Activated effector memory CD4-positive, alpha-beta T cell treated with anti-CD3 and anti-CD28 coated beads, Interleukin-2, amount 50 U/mL, for 16 hours (primary cell): ENCODE measurements around the gene ASB15.
"Not testable (repeated sequence)": the region's sequence is repeated elsewhere in the genome, so short reads cannot be mapped to it uniquely, and the experiment has no call there.

ENCODE experiments used
- DNase-seq: peaks from one replicate; pipeline ENCODE4 v3.0.0-alpha.2; 2020

Gene ASB15

DNA sequence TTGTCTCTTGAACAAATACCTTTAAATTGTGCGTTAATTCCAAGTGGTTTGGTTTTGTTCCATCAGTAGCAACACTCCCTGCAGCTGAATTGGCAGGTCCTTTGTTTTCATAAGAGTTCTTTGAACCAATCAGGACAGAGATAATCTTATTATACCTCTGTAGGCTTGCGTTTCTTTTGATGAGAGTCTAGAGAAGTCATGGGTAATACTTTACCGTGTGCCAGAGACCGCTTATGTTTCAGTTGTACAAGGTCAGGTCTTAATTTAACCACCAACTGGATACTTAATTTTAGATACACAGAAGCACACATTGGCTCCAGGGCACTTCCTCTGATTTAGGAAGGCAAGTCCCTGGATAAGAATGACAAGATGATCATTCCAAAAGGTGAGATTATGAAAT lies at the start of gene ASB15:
TSS of gene ASB15 (plus strand) at position 292 of the 400 bp plus-strand sequence. CDS start 12,682 bp downstream, outside the sequence.
- DNase-seq: no peak

DNA sequence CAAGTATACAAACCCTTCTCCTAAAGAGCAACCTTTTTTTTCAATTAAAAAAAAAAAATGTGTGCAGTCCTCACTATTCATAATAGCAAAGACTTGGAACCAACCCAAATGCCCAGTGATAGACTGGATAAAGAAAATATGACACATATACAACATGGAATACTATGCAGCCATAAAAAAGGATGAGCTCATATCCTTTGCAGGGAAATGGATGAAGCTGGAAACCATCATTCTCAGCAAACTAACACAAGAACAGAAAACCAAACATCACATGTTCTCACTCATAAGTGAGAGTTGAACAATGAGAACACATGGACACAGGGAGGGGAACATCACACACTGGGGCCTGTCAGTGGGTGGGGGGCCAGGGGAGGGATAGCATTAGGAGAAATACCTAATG lies 49.5 kb upstream of the ASB15 start:
- DNase-seq: not testable (repeated sequence)

DNA sequence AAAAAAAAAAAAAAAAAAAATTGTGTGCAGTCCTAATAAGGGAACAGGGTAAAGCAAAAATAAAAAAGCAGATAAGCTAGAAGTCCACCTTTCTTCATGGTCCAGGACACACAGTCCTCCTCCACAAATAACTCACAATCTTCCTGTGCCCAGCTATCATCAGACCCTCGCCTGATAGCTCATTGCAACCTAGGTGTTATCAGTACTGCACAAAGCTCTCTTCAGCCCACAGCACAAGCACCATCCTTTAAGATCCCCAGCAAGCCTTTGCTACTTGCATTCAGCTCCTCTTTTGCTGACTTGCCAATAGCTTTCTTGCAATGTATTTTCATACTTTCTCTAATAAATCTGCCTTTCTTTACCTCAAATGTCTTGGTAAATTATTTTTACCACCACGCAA lies 49.0 kb upstream of the ASB15 start:
- no peak for DNase-seq

DNA sequence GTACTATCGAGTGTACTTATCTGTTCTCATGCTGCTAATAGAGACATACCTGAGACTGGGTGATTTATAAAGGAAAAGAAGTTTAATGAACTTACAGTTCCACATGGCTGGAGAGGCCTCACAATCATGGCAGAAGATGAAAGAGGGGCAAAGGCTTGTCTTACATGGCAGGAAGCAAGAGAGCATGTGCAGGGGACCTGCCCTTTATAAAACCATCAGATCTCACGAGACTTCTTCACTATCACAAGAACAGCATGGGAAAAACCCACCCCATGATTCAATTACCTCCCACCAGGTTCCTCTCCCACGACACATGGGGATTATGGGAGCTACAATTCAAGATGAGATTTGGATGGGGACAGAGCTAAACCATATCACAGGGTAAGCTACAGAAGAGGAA lies 48.5 kb upstream of the ASB15 start:
- no peak for DNase-seq

DNA sequence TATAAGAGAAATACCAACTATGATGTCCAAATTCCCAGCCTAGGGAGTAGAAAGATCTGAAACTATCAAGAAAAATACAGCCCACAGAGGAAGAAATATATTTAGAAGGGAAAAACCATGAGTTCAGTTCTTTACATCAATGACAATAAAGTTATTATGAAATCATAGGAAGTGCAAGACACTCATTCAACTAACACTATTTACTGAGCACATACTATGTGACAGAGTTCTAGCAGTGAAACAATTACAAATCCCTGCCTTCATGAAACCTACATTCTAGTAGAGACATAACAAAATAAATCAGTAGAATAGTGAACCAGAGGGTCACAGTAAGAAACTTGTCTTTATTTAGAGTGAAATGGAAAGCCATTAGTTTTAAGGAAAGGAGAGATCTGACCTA lies 46.1 kb upstream of the ASB15 start:
- no peak for DNase-seq

DNA sequence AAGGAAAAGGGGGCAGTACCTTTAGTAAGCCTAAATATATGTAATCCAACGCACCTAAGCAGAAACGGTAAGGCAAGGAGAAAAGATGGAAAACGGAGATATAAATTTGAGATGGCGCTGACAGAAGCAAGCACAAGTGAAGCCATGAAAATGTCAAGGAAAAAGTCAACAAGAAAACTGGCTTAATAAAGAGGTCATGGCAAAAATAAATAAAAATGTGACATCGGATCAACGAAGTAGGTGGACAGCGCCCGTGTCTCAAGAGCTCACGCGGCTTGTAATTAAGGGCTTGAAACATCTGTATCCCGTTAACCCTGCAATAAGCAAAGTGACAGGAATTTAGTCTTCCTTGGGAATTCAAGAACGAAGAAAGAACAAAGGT lies 44.6 kb upstream of the ASB15 start:
- no peak for DNase-seq

DNA sequence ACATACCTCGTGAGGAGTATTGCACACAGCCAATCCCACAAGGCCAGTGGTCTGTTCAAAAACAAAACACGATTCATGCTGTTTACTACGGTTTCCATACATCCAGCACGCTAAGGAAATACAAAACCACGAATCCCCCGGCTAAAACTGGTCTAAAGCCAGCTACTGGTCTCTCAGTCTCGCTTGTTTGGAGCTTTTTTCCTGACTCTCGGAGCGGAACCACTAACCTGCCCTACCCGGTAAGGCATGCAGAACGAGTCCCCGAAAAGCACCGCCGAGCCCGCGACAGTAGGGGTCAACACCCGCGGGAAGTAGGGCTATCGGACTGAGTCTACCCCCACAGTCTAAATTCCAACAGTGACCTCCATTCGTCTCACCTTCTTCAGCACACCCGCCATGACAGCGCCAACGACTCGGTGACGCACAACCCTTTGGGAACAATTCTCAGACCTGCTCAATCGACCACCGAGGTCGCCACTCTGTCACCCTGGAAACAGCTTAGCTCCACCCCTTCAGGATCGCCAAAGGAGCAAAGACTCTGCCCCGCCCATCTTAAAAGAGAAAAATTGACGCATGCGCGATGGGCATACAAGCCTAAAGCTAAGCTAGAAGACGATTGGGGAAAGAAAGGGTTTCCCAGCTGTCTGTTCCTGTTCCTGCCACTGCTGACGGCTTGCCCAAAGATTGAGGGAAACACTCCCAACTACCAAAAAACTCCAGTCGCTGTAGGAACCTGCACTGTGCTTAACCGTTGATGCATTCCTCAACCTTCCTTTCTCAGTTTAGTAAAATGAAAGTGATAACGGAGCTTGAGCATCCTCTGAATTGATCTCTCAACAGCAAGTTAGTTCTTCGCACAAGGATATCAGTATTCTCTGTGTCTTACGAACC lies 44.0 kb upstream of the ASB15 start, which contains the start of gene NDUFA5:
TSS of gene NDUFA5 (minus strand) at position 421 of the 891 bp plus-strand sequence. CDS start at position 398, 23 bp downstream.
- DNase-seq: peak; percentile 98

DNA sequence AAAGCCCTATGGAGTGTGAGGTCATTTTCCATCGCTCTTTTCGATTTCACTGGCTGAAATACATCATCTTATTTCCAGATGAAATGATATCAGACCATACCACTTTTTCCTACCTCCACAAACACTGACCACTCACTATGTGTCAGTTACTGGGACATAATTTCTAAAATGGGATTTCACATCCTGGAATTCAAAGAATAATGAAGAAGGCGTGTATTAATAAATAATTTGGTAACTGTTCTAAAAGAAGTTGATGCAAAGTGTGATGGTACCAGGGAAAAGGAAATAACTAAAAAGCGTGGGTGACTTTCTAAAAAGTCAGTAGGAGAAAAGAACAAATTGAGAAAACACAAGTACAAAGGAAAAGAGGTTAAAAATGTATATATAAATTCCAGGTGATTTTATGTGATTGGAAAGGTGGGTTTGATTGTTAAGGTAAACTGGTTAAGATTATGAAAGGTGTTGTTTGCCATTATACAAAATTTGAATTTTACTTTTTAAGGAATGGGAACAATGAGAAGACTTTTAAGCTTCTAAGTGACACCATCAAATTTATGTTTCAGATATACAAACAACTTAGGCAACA lies 43.2 kb upstream of the ASB15 start:
- DNase-seq: no peak

DNA sequence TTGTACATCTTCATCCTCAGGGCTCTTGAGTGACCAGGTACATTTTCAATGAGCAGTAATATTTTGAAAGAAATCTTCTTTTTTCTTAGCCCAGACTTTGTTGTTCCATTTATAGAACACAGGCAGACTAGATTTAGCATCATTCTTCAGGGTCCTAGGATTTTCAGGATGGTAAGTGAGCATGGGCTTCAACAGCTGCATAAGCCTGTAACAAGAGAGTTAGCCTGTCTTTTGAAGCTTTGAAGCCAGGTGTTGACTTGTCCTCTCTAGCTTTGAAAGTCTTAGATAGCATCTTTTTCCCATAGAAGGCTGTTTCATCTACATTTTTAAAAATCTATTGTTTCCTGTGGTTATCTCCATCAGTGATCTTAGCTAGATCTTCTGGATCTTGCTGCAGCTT lies 39.5 kb upstream of the ASB15 start:
- DNase-seq: no peak

DNA sequence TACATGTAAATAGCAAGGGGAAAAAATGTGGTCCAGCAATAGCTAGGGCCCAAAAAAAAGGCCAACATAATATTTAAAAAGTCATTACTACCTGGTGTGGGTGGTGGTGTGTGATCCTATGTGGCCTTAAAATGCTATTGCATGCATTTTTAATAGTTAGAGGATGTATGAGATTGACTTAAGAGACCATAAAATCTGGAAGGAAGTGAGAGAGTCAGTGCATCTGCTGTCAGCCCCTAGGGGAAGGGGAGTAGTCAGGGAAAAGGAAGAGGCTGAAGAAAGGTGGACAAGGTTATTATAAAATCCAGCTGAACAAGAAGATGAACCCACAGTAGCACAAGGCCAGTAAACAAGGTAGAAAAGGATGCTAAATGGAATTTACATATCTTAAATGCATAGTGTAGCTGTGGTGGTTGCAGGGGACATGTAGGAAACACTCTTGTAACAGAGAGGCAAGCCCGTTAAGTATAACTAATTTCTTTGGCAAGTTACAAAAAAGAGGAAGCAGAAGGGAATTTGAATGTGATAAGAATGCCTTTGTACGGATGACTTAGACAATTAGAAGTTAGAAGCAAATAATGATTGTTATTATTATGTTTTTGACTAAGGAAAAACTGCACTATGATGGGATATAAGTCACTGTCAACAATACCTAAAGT lies 32.1 kb upstream of the ASB15 start:
- no peak for DNase-seq

DNA sequence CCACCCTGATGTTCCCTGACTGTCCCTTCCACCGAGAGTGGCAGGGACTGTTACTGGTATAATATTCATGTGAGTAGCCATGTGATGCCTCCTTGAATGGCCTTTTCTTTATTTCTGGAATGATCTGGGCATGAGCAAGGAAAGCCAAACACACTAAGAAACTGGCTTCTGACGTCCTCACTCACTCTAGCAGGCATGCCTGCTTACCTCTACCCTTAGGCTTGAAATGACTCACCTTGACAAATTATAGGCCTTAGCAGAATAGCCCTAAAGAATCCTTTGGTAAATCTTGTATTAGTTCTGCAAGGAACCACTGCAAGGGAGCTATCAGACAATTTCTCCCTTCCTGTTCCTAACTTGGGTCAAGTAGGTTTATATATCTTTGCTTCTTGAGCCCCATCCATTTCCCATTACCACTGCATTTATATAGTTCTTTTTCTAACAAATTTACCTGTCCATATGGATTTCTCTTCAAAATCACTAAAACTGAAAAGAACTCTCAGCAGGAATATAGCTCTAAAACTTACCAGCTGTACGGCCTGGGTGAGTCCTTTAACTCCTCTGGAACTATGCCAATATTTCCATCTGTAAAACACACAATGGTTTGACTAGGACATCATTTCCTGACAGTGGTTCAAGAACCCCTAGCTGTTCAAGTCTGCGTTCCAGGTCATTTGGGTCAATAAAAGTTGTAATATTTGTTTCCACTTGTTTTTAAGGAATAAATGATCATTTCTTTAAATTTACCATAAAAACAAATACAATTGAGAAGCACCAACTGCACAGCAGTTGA lies 31.0 kb upstream of the ASB15 start:
- DNase-seq: no peak

DNA sequence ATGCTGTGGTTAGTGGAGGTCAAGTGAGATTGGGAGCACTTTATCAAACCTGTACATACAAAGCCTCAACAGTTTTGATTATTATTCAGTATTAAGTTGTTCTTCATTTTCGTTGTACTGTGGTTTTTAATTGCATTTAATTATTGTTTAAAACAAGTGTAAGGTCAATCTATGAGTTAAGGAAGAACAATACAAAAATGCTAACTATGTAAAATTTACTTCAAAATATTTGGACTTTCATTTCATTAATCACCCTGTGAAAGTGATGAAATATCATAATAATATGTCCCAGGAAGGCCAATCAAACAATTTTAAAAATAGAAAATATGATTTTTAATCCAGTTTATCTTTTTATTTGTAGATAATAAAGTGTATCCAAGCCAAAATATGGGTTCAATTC lies 30.4 kb upstream of the ASB15 start:
- no peak for DNase-seq

DNA sequence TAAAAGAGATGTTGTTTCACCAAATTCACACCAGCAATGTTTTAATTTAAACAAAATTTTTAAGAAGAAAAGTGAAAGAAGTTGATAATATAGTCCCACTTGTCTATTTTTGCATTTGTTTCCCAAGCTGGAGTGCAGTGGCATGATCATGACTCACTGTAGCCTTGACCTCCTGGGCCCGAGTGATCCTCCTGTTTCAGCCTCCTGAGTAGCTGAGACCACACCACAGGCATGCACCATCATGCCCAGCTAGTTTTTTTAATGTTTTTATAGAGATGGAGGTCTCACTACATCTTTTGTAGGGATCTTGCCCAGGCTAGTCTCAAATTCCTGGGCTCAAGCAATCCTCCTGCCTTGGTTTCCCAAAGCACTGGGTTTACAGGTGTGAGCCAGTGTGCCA lies 29.9 kb upstream of the ASB15 start:
- DNase-seq: no peak

DNA sequence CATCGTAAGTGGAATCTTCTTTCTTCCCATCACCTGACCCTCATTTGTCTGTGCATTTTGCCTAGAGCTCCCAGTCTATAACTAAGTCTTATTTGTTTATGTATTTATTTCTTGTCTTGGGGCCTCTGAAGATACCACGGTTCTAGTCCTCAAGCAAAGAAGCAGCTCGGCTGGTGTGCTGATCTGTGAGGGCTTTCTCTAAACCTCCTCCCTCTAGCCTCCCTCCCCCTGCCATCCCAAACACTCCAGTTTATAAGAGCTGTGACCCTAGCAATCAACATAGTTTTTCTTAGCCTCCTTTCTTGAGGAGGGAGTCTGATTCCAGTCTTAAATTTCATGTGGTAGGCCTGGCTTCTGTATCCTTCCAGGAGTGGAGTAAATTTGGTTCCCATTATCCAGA lies 28.3 kb upstream of the ASB15 start:
- no peak for DNase-seq

DNA sequence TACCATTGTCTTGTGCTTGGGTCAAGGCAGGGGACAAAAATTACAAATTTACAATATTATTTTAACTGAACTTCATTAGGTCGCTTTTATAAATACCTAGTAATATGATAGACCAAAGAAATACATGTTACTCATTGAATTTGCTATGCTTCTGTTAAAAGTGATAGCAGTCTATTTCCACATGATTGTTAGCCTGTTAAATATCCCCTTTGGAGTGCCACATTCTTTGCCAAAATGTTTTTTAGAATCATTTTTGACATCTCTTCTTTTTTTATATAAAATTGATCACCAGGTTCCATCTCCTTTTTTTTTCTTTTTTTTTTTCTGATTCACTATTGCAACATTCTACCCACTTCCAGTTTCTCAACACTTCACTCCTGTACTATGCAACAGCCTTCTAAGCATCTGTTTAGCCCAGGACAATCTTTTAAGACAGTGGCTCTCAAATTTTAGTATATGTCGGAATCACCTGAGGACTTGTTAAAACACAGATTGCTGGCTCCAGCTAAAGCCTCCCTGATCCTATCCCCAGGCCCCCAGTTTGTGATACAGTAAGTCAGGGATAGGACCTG lies 27.6 kb upstream of the ASB15 start:
- no peak for DNase-seq

DNA sequence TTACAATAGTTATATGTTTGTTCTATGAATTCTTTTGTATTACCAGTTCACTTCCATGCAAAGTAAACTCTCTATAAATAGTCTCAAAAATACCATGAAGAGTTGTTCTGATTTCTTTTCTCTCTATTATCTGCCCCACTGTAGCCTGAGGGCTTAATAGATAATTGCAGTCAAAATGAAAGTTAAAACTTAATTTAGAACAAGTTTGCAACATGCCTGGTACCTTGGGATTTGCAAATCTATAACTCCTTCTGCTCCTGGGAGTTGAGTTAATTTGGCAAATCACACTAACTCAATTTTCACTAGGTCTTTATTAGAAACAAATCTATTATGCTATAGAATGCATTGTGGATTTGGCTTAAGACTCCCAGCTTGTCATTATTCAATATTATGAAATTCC lies 22.2 kb upstream of the ASB15 start:
- no peak for DNase-seq

DNA sequence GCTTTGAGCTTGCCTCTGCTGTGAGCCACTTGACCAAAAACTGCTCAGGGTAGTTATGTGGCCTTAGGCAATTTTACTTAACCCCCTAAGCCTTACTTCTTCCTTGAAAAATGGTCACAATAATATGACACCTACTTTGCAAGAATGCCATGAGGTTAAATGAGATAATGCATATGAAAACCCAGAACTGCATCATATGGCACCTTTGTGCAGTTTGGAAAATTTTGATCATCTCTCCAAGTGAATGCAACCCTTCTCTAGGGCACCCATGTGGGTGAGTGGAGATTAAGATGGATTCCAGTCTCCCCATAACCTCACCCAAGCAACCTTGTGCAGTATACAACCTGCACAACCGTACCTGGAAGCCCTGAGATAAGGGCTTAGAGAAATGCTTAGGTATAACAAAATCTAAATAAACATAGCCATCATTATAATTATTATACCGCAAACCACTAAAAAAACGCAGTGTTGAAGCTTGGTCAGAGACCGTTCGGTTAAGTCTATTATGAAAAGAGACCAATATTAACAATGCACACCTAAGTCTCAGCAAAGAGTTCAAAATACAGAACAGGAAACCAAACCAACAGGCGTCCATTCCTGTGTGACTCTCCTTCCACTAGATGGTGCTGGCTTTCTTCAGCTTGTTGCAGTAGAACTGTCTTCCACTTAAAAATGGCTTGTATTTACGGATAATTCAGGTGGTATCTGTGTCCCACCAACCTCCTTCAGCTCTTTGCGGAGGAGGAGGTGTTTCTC lies 21.0 kb upstream of the ASB15 start:
- no peak for DNase-seq

DNA sequence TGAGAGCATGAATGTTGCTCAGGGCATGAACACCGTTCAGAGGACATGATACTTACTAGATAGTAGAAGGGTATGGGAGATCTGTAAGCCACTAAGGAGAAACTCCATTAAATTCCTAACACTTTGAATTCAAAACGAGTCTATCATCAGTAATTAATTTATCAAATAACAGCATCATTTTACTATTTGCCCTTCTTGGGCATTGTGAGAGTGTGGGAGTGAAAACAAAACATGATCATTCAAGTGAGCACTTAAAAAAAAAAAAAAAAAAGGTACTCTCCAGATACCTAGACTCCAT lies 20.5 kb upstream of the ASB15 start:
- no peak for DNase-seq

DNA sequence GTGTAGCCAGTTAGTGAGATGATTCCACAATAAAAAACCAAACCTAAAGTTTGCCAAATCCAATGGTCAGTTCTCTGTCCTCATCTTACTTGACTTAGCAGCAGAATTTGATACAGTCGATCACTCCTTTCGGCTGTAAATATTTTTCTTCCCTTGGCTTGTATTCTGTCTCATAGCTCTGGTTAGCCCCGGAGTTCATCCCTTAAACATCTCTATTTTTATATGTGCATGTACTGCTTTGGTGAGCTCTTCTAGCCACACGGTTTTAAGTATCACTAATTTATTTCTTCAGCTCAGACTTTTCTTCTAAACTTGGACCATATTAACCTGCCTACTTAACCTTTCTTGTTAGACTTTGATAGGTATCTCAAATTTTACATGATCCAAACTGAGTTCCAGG lies 17.8 kb upstream of the ASB15 start:
- DNase-seq: no peak

DNA sequence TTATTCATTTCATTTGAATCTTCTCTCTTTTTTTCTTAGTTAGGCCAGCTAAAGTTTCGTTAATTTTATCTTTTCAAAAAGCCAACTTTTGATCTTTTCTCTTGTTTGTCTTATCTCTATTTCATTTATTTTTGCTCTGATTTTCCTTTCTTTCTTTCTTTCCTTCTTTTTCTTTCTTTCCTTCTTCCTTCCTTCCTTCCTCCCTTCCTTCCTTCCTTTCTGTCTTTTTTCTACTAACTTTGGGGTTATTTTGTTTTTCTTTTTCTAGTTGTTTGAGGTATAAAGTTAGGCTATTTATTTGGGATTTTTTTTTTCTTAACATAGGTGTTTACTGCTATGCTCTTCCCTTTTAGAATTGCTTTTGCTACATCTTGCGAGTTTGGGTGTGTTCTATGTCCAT lies 13.2 kb upstream of the ASB15 start:
- no peak for DNase-seq

DNA sequence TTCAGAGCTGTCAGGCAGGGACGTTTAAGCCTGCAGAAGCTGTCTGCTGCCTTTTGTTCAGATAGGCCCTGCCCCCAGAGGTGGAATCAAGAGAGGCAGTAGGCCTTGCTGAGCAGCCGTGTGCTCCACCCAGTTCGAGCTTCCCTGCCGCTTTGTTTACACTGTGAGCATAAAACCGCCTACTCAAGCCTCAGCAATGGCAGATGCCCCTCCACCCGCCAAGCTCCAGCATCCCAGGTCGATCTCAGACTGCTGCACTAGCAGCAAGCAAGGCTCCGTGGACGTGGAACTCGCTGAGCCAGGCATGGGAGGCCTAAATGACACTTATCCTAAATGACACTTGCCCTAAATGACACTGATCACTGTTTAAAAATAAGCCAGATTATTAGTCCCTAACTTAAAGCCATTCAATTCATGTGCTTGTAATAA lies 6.8 kb upstream of the ASB15 start:
- no peak for DNase-seq

DNA sequence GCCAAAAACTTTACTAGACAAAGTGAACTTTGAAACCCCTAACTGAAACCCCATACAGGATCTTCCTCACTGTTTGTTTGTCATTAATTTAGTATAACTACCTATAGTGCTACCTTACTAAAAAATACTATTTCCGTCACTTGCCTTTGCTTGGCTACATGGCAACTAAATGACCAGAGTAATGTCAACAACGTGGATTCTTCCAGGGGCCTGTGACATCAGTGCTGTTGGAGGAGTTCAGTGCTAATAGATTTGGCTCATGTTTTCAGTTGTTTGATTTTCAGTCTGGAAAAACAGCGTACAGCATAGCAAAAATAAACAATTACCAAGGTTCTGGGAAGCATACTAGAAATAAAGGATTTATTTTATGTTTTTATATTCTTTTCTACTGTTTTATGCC lies 3.0 kb upstream of the ASB15 start:
- DNase-seq: no peak
